SK-N-SH (cell line): ENCODE measurements around the gene PLCH1. TPM values are rescaled to one million over a fixed set of nuclear protein-coding genes. Genes with fewer than 3 reads are reported as not detected.

Source experiments
- CTCF ChIA-PET: fragments of 300-600, 350-600 bp; formaldehyde crosslinking; extraction: SDS; loops from one replicate; lab custom pipeline; 2021; lab: Yijun Ruan, JAX
- POLR2A ChIA-PET: fragments of 350-600 bp; sonication (Branson Sonifier 250); formaldehyde crosslinking; extraction: SDS; loops from one replicate; lab custom pipeline; 2020; ENCODE audit warnings: antibody characterized with exemption, inconsistent platforms; lab: Yijun Ruan, JAX
- DNase-seq: peaks from one replicate; pipeline ENCODE4 v3.0.0; 2012
- H2AFZ ChIP-seq: fragments of 200-600 bp; sonication (generic); 2 replicates; pipeline ENCODE4 v1.8.1; 2016; ENCODE audit warnings: antibody characterized with exemption, mild to moderate bottlenecking, low read depth
- H3F3A ChIP-seq: fragments of 200-600 bp; sonication (generic); replicated peaks from 2 replicates; pipeline ENCODE3; 2016; ENCODE audit warnings: antibody characterized with exemption, mild to moderate bottlenecking; ENCODE audit not compliant: insufficient read depth
- H3K27ac ChIP-seq, 2 experiments: fragments of 200-500 bp in 1 of 2; fragments of 200-600 bp in 1 of 2; sonication (Bioruptor generic) in 1 of 2; sonication (generic), shearing (Covaris generic) in 1 of 2; 2 replicates each; pipeline versions ENCODE4 v1.5.1 to v1.6.1; 2014 to 2016; ENCODE audit warnings: low read depth in 2 of 2, inconsistent platforms in 1 of 2, low read length in 1 of 2, mild to moderate bottlenecking in 1 of 2, mixed read lengths in 1 of 2
- H3K27me3 ChIP-seq: fragments of 200-600 bp; sonication (generic), shearing (Covaris generic); 2 replicates; pipeline ENCODE4 v1.6.1; 2016; ENCODE audit warnings: mixed run types; ENCODE audit not compliant: insufficient read depth
- H3K36me3 ChIP-seq, 2 experiments: fragments of 200-500 bp in 1 of 2; fragments of 200-600 bp in 1 of 2; sonication (Bioruptor generic) in 1 of 2; sonication (generic) in 1 of 2; replicated peaks in 1 of 2; 2 replicates each; pipeline versions ENCODE3 to v1.5.1; 2014 to 2016; ENCODE audit warnings: low read length in 1 of 2, mild to moderate bottlenecking in 1 of 2; ENCODE audit not compliant: insufficient read depth in 2 of 2, control insufficient read depth in 1 of 2
- H3K4me1 ChIP-seq, 2 experiments: fragments of 200-500 bp in 1 of 2; fragments of 200-600 bp in 1 of 2; sonication (Bioruptor generic) in 1 of 2; sonication (generic), shearing (Covaris generic) in 1 of 2; 2 replicates each; pipeline versions ENCODE4 v1.5.1 to v1.6.1; 2014 to 2016; ENCODE audit warnings: low read depth in 1 of 2, low read length in 1 of 2, mixed run types in 1 of 2; ENCODE audit not compliant: insufficient read depth in 2 of 2, control insufficient read depth in 1 of 2
- H3K4me2 ChIP-seq: fragments of 200-600 bp; sonication (generic), shearing (Covaris generic); 2 replicates; pipeline ENCODE4 v1.6.1; 2017; ENCODE audit warnings: mixed run types
- H3K4me3 ChIP-seq, 2 experiments: fragments of 200-500 bp in 1 of 2; fragments of 200-600 bp in 1 of 2; sonication (Bioruptor generic) in 1 of 2; sonication (generic), shearing (Covaris generic) in 1 of 2; 2 replicates each; pipeline versions ENCODE4 v1.5.1 to v1.8.1; 2014 to 2016; ENCODE audit warnings: low read depth in 2 of 2, inconsistent platforms in 1 of 2, low read length in 1 of 2, mild to moderate bottlenecking in 1 of 2, mixed read lengths in 1 of 2, moderate library complexity in 1 of 2
- H3K79me2 ChIP-seq: fragments of 200-600 bp; sonication (generic); 2 replicates; pipeline ENCODE4 v1.8.1; 2017; ENCODE audit warnings: mild to moderate bottlenecking; ENCODE audit not compliant: insufficient read depth
- H3K9ac ChIP-seq: fragments of 200-600 bp; sonication (generic); 2 replicates; pipeline ENCODE4 v1.6.1; 2017; ENCODE audit warnings: mixed run types
- H3K9me2 ChIP-seq: fragments of 200-600 bp; sonication (generic); 2 replicates; pipeline ENCODE4 v1.6.1; 2017; ENCODE audit warnings: mixed run types
- H3K9me3 ChIP-seq: fragments of 200-600 bp; sonication (generic); 2 replicates; pipeline ENCODE4 v1.6.1; 2017; ENCODE audit warnings: mixed run types, mild to moderate bottlenecking, moderate library complexity
- H4K20me1 ChIP-seq: fragments of 200-600 bp; sonication (generic); 2 replicates; pipeline ENCODE4 v1.6.1; 2017; ENCODE audit warnings: mild to moderate bottlenecking, mixed run types; ENCODE audit not compliant: insufficient read depth
- CHD2 ChIP-seq: fragments of 150-350 bp; IDR thresholded peaks from 2 replicates; pipeline ENCODE4 v1.6.1; 2018; ENCODE audit warnings: low read length; ENCODE audit not compliant: partially characterized antibody
- CTCF ChIP-seq: fragments of 200-600 bp; sonication (generic); IDR thresholded peaks from 2 replicates; pipeline ENCODE4 v1.6.1; 2017; ENCODE audit warnings: antibody characterized with exemption, mild to moderate bottlenecking, moderate library complexity
- EP300 ChIP-seq, 2 experiments: IDR thresholded peaks; 2 replicates each; pipeline versions ENCODE4 v1.4.0 to v1.6.1; 2012; ENCODE audit warnings: borderline replicate concordance in 1 of 2, low read depth in 1 of 2, low read length in 1 of 2
- EZH2phosphoT487 ChIP-seq: fragments of 200-600 bp; sonication (generic); IDR thresholded peaks from 2 replicates; pipeline ENCODE4 v1.6.1; 2017; ENCODE audit warnings: low read depth, mixed run types, mild to moderate bottlenecking, antibody characterized with exemption, moderate library complexity, borderline replicate concordance
- FOSL2 ChIP-seq: IDR thresholded peaks from 2 replicates; pipeline ENCODE4 v1.4.0; 2012; ENCODE audit warnings: low read depth, mild to moderate bottlenecking, moderate library complexity, borderline replicate concordance
- FOXM1 ChIP-seq: IDR thresholded peaks from 2 replicates; pipeline ENCODE4 v1.4.0; 2012; ENCODE audit warnings: low read depth, mild to moderate bottlenecking
- IRF3 ChIP-seq: fragments of 150-350 bp; IDR thresholded peaks from 2 replicates; pipeline ENCODE4 v1.6.1; 2016; ENCODE audit warnings: mild to moderate bottlenecking, low read depth, low read length
- JUND ChIP-seq: IDR thresholded peaks from 2 replicates; pipeline ENCODE4 v1.4.0; 2012
- MEF2A ChIP-seq: IDR thresholded peaks from 2 replicates; pipeline ENCODE4 v1.4.0; 2012; ENCODE audit warnings: low read depth, borderline replicate concordance
- MXI1 ChIP-seq: IDR thresholded peaks from 2 replicates; pipeline ENCODE4 v1.6.1; 2012; ENCODE audit warnings: mild to moderate bottlenecking, low read depth, low read length, improper control_type of control experiment
- RAD21 ChIP-seq: IDR thresholded peaks from 2 replicates; pipeline ENCODE4 v1.6.1; 2012; ENCODE audit warnings: mild to moderate bottlenecking, low read length
- RFX5 ChIP-seq: IDR thresholded peaks from 2 replicates; pipeline ENCODE4 v1.6.1; 2012; ENCODE audit warnings: mild to moderate bottlenecking, improper control_type of control experiment, low read length
- RXRA ChIP-seq: IDR thresholded peaks from 2 replicates; pipeline ENCODE4 v1.4.0; 2012; ENCODE audit warnings: low read depth, mild to moderate bottlenecking, borderline replicate concordance
- SMC3 ChIP-seq: IDR thresholded peaks from 2 replicates; pipeline ENCODE4 v1.6.1; 2012; ENCODE audit warnings: low read depth, low read length, improper control_type of control experiment
- USF1 ChIP-seq: IDR thresholded peaks from 2 replicates; pipeline ENCODE4 v1.4.0; 2012; ENCODE audit warnings: low read depth, borderline replicate concordance
- YY1 ChIP-seq: IDR thresholded peaks from 2 replicates; pipeline ENCODE4 v1.4.0; 2012; ENCODE audit warnings: low read depth, mild to moderate bottlenecking
- WGBS: methylation state at CpG from one replicate; pipeline ENCODE4 v1.1.6; 2017; ENCODE audit warnings: low lambda C conversion rate; 5-methylcytosine and 5-hydroxymethylcytosine counted together
- polyA plus RNA-seq, 3 experiments: library from polyadenylated mRNA; depleted of rRNA; stranded (reverse); fragments of >200 nt; gene quantifications; 2 replicates each; pipeline ENCODE4 v1.2.3, GENCODE V29; 2012

Gene PLCH1
- polyA plus RNA-seq, 1 of the 3 experiments (the other 2 are of a cell fraction) = 0.26 TPM

GRCh38 chr3:155683344-155683720, 61.5 kb downstream of the PLCH1 start:
- Histone ChIP-seq H3F3A (no peaks in the 10 kb centered on the region), H3K79me2 (no peaks in the 10 kb centered on the region), H3K4me1 (peaks cover 0 to 3% of the 10 kb centered on the region in 2 experiments; a peak in 2 of 4 replicates), H3K4me3 (no peak overlapping the region), H2AFZ (no peak overlapping the region), H3K36me3 (no peaks in the 10 kb centered on the region), H3K9me2 (no peaks in the 10 kb centered on the region), H3K9me3 (no peaks in the 10 kb centered on the region), H3K9ac (no peak overlapping the region), H3K27me3 (no peaks in the 10 kb centered on the region), H3K27ac (no peak overlapping the region), H4K20me1 (no peaks in the 10 kb centered on the region)
- WGBS = 25% methylated on average over 2 of the region's 2 CpGs
- CTCF ChIA-PET = interaction anchor here (1.1 to 3.1 kb wide), 2 partner anchors 18 to 301 kb away, joined by 4 to 13 read pairs; no protein-coding TSS in a partner anchor
- no peak for DNase-seq
- POLR2A ChIA-PET = no interaction called here
- no peak for TF ChIP-seq MXI1
- no peak for TF ChIP-seq IRF3
- no peak for TF ChIP-seq USF1
- no peak for TF ChIP-seq RAD21
- TF ChIP-seq RXRA = no peak
- no peak for TF ChIP-seq FOSL2
- no peak for TF ChIP-seq SMC3
- no peak for TF ChIP-seq JUND
- TF ChIP-seq CTCF = no peak
- TF ChIP-seq YY1 = no peak
- TF ChIP-seq EP300 (IDR thresholded peaks at IDR 0.05; ENCODE audit: borderline replicate concordance in 1 of 2, low read depth in 1 of 2, low read length in 1 of 2) = no peak
- TF ChIP-seq RFX5 = no peak
- no peak for TF ChIP-seq CHD2
- TF ChIP-seq MEF2A = no peak
- TF ChIP-seq EZH2phosphoT487 = no peak
- TF ChIP-seq FOXM1 = no peak
- TF ChIP-seq, all 33 proteins: peak for 0
- no peak overlapping the region for H3K4me2 ChIP-seq
